ENCODE measurements around the gene ACSF2.

- TF ChIP-seq CTCF (conservative IDR thresholded peaks at IDR 0.05; ENCODE audit: low read depth, low read length) (no peak), EZH2 (IDR thresholded peaks at IDR 0.05; ENCODE audit: low read length, unreplicated experiment) (no peak), EZH2phosphoT487 (IDR thresholded peaks at IDR 0.05; ENCODE audit: borderline replicate concordance, low read length) (no peak)
Observed at GRCh38 chr17:50514388-50514787, 88.4 kb downstream of the ACSF2 start.

Measured in PC-3 (cell line).